MM.1S (cell line): ENCODE measurements around the gene ARHGAP26.

Experiments used
- DNase-seq: peaks from one replicate; pipeline ENCODE4 v3.0.0-alpha.2; 2015
- H2AFZ ChIP-seq: fragments of 300-600 bp; sonication (generic); 2 replicates; pipeline ENCODE4 v1.6.0; 2016; ENCODE audit warnings: antibody characterized with exemption, low read length
- H3F3A ChIP-seq: fragments of 300-600 bp; sonication (generic); 2 replicates; pipeline ENCODE4 v1.6.1; 2016; ENCODE audit warnings: mild to moderate bottlenecking, antibody characterized with exemption, low read length, moderate library complexity, mixed read lengths; ENCODE audit not compliant: insufficient read depth
- H3K27ac ChIP-seq: fragments of 300-600 bp; sonication (generic); 2 replicates; pipeline ENCODE4 v1.5.1; 2016; ENCODE audit warnings: mild to moderate bottlenecking, low read length
- H3K27me3 ChIP-seq: fragments of 300-600 bp; sonication (generic); replicated peaks from 2 replicates; pipeline ENCODE4 v1.6.0; 2016; ENCODE audit warnings: low read length; ENCODE audit not compliant: insufficient read depth
- H3K36me3 ChIP-seq: fragments of 300-600 bp; sonication (generic); replicated peaks from 2 replicates; pipeline ENCODE4 v1.6.1; 2016; ENCODE audit warnings: mild to moderate bottlenecking, low read length, mixed read lengths; ENCODE audit not compliant: insufficient read depth
- H3K4me1 ChIP-seq: fragments of 300-600 bp; sonication (generic); 2 replicates; pipeline ENCODE4 v1.6.1; 2016; ENCODE audit warnings: low read length, mixed read lengths
- H3K4me2 ChIP-seq: fragments of 300-600 bp; sonication (generic); 2 replicates; pipeline ENCODE4 v1.6.0; 2016; ENCODE audit warnings: low read depth, low read length
- H3K4me3 ChIP-seq: fragments of 300-600 bp; sonication (generic); 2 replicates; pipeline ENCODE4 v1.5.1; 2016; ENCODE audit warnings: low read length, mixed read lengths
- H3K79me2 ChIP-seq: fragments of 300-600 bp; sonication (generic); 2 replicates; pipeline ENCODE4 v1.6.1; 2016; ENCODE audit warnings: mixed run types, low read length, mixed read lengths
- H3K9ac ChIP-seq: fragments of 300-600 bp; sonication (generic); 2 replicates; pipeline ENCODE4 v1.6.1; 2016; ENCODE audit warnings: low read length, mixed read lengths
- H3K9me2 ChIP-seq: fragments of 300-600 bp; sonication (generic); replicated peaks from 2 replicates; pipeline ENCODE4 v1.6.1; 2016; ENCODE audit warnings: mild to moderate bottlenecking, low read length, mixed read lengths; ENCODE audit not compliant: insufficient read depth
- H3K9me3 ChIP-seq: fragments of 300-600 bp; sonication (generic); replicated peaks from 2 replicates; pipeline ENCODE4 v1.6.1; 2016; ENCODE audit warnings: mild to moderate bottlenecking, low read length, mixed read lengths; ENCODE audit not compliant: insufficient read depth
- H4K20me1 ChIP-seq: fragments of 300-600 bp; sonication (generic); 2 replicates; pipeline ENCODE4 v1.6.1; 2016; ENCODE audit warnings: mild to moderate bottlenecking, low read length, moderate library complexity, mixed read lengths; ENCODE audit not compliant: insufficient read depth
- CTCF ChIP-seq: fragments of 300-600 bp; sonication (generic); IDR thresholded peaks from 2 replicates; pipeline ENCODE4 v1.5.1; 2016; ENCODE audit warnings: antibody characterized with exemption, low read length, mixed read lengths
- EZH2 ChIP-seq: fragments of 300-600 bp; sonication (generic); optimal IDR thresholded peaks from 2 replicates; pipeline ENCODE3; 2017; ENCODE audit warnings: low read depth, mild to moderate bottlenecking, antibody characterized with exemption, low read length, mixed read lengths
- EZH2phosphoT487 ChIP-seq: fragments of 300-600 bp; sonication (generic); IDR thresholded peaks from 2 replicates; pipeline ENCODE4 v1.6.1; 2018; ENCODE audit warnings: antibody characterized with exemption, low read length

The ARHGAP26 gene

DNA sequence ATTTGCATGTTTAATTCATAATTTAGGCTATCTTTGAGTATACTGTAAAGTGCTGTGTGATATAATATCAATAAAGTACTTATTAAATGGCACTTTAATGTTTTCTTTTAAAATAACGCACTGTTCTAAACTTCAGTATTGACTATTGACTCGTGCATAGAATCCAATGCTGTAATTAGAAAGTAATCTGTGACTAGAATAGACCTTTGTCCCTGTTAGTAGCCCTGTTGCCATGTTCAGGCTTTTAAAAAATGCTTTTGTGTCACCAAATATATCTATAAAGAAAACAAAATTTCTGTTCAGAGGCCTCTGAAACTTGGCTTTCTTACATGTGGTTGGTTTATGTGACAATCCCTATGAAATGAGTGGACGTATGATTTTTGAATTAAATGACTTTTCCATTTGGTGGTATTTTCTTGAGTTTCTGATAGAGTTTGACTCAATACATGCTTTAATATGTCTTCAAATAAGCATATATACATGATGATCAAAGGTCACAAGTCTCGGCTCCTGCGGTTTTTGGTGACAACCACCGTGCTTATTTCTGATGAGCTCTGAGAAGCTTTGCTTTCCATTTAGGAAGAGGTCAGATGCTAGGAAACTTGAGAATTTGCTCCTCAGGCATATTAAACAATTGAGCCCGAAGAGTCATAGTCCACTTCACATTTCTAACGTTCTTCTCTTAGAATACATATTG, 458.6 kb downstream of the ARHGAP26 start:
- peak overlapping the region; percentile 63 for H3K4me2 ChIP-seq
- H3K4me1 ChIP-seq = peaks cover 21% of the 10 kb centered on the region
- H3K9me3 ChIP-seq = no peaks in the 10 kb centered on the region
- no peak for TF ChIP-seq EZH2phosphoT487
- no peak for TF ChIP-seq EZH2
- no peak for TF ChIP-seq CTCF
- H4K20me1 ChIP-seq = no peaks in the 10 kb centered on the region
- no peaks in the 10 kb centered on the region for H3K36me3 ChIP-seq
- DNase-seq = no peak
- peak overlapping the region; percentile 54; the same call in 1 of the 2 replicates for H3K9ac ChIP-seq
- peak overlapping the region; percentile 82; the same call in 1 of the 2 replicates for H3K27ac ChIP-seq
- peak overlapping the region; percentile 51; the same call in 1 of the 2 replicates for H2AFZ ChIP-seq
- H3K9me2 ChIP-seq = no peaks in the 10 kb centered on the region
- H3K27me3 ChIP-seq = no peaks in the 10 kb centered on the region
- H3K4me3 ChIP-seq = no peak overlapping the region
- H3K79me2 ChIP-seq = no peaks in the 10 kb centered on the region
- H3F3A ChIP-seq = peaks cover 19% of the 10 kb centered on the region; the same call in 1 of the 2 replicates

DNA sequence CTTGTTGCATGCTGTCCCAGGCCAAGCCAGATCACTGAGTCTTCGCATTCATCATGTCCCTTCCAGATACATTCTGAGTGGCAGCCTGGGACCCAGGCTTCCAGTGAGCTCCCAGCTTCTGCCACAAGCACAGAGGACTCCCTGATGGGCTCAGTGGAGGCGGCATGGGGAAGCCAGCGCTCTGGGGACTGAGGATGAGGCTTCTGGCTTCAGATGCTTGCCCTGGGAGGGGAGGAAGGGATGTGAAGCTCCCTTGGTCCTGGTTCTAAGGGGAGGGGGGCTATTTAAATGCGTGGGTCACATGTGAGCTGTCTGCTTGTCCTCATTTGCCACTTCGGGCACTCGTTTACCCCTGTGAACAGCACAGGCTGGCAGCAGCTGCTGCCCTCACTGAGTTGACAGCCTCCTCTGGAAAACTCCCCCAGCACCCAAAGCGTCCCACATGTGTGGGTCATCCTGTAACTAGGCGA, 459.3 kb downstream of the ARHGAP26 start:
- H3K4me3 ChIP-seq = peak overlapping the region; percentile 29
- peak overlapping the region; percentile 82 for H3K27ac ChIP-seq
- H3K79me2 ChIP-seq = no peaks in the 10 kb centered on the region
- peak overlapping the region; percentile 63 for H3K4me2 ChIP-seq
- peak; percentile 46 for DNase-seq
- peaks cover 21% of the 10 kb centered on the region for H3K4me1 ChIP-seq
- H3K36me3 ChIP-seq = no peaks in the 10 kb centered on the region
- no peak for TF ChIP-seq EZH2phosphoT487
- no peak for TF ChIP-seq EZH2
- TF ChIP-seq CTCF = no peak
- H3K9me3 ChIP-seq = no peaks in the 10 kb centered on the region
- H2AFZ ChIP-seq = peak overlapping the region; percentile 51
- H3K9me2 ChIP-seq = no peaks in the 10 kb centered on the region
- no peaks in the 10 kb centered on the region for H3K27me3 ChIP-seq
- H4K20me1 ChIP-seq = no peaks in the 10 kb centered on the region
- H3F3A ChIP-seq = peaks cover 19% of the 10 kb centered on the region; the same call in 1 of the 2 replicates
- H3K9ac ChIP-seq = peak overlapping the region; percentile 54

DNA sequence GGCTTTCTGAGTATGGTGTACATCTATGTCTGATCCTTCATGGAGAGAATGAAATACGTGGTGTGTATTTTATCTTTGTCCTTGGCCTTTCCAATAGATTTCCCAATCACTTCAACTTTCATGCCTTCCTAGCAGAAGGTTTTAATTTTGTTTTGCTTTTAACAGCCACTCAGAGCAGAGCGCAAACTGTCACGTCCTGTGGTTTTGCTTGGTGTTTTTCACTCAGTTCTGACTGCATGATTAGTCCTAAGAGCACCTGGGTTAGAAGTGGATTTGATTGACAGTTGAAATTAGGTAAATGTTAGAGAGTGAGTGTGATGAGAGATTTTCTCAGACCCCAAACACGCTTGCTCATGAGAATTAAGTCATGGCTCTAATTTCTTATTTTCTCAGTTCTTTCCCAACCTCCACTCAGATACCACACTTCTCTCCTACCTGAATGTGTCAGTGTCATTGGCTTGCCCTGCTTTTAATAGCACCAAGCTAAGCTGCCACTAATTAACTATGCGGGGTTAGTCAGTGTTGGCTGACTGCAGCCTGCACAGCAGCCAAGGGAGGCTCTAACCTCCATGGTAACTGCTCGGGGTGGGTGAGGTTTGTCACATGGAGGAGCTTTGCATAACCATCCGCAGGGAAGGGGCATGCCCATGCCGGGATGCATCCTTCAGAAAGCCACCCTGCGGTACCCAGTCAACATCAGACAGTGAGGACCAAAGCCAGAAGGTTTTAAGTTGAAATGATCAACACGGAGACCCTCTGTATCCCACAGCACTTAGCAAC, 459.9 kb downstream of the ARHGAP26 start:
- no peaks in the 10 kb centered on the region for H3K9me2 ChIP-seq
- H3K4me3 ChIP-seq = peak overlapping the region; percentile 29
- H3K9me3 ChIP-seq = no peaks in the 10 kb centered on the region
- H3K36me3 ChIP-seq = no peaks in the 10 kb centered on the region
- no peaks in the 10 kb centered on the region for H3K79me2 ChIP-seq
- H3K4me1 ChIP-seq = peaks cover 21% of the 10 kb centered on the region
- peak overlapping the region; percentile 54 for H3K9ac ChIP-seq
- H4K20me1 ChIP-seq = no peaks in the 10 kb centered on the region
- TF ChIP-seq EZH2phosphoT487 (no peak), CTCF (no peak), EZH2 (no peak)
- H2AFZ ChIP-seq = peak overlapping the region; percentile 51
- H3K27ac ChIP-seq = peak overlapping the region; percentile 82
- peak; percentile 92 for DNase-seq
- peak overlapping the region; percentile 63 for H3K4me2 ChIP-seq
- no peaks in the 10 kb centered on the region for H3K27me3 ChIP-seq
- H3F3A ChIP-seq = peaks cover 19% of the 10 kb centered on the region; the same call in 1 of the 2 replicates
